Measurements from ENCODE around the gene SLC25A15.

- TF ChIP-seq, protein P1, sequence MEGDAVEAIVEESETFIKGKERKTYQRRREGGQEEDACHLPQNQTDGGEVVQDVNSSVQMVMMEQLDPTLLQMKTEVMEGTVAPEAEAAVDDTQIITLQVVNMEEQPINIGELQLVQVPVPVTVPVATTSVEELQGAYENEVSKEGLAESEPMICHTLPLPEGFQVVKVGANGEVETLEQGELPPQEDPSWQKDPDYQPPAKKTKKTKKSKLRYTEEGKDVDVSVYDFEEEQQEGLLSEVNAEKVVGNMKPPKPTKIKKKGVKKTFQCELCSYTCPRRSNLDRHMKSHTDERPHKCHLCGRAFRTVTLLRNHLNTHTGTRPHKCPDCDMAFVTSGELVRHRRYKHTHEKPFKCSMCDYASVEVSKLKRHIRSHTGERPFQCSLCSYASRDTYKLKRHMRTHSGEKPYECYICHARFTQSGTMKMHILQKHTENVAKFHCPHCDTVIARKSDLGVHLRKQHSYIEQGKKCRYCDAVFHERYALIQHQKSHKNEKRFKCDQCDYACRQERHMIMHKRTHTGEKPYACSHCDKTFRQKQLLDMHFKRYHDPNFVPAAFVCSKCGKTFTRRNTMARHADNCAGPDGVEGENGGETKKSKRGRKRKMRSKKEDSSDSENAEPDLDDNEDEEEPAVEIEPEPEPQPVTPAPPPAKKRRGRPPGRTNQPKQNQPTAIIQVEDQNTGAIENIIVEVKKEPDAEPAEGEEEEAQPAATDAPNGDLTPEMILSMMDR (IDR thresholded peaks at IDR 0.05): no peak
- no peak for TF ChIP-seq POLR2A (IDR thresholded peaks at IDR 0.05)
These were observed 34.2 kb upstream of the SLC25A15 start for GRCh38 chr13:40755082-40755700.
